SK-N-SH (cell line): Measurements from ENCODE around the gene HDGFL3.

Experiments used
- EP300 ChIP-seq, 2 experiments: IDR thresholded peaks; 2 replicates each; pipeline versions ENCODE4 v1.4.0 to v1.6.1; 2012; ENCODE audit warnings: borderline replicate concordance in 1 of 2, low read depth in 1 of 2, low read length in 1 of 2
- GABPA ChIP-seq: IDR thresholded peaks from 2 replicates; pipeline ENCODE4 v1.4.0; 2012; ENCODE audit warnings: low read depth, mild to moderate bottlenecking
- GATA2 ChIP-seq: sonication (generic); formaldehyde crosslinking; IDR thresholded peaks from 2 replicates; pipeline ENCODE4 v1.5.0; 2020; ENCODE audit warnings: mild to moderate bottlenecking, missing genetic modification reagents
- MXI1 ChIP-seq: IDR thresholded peaks from 2 replicates; pipeline ENCODE4 v1.6.1; 2012; ENCODE audit warnings: mild to moderate bottlenecking, low read depth, low read length, improper control_type of control experiment
- RAD21 ChIP-seq: IDR thresholded peaks from 2 replicates; pipeline ENCODE4 v1.6.1; 2012; ENCODE audit warnings: mild to moderate bottlenecking, low read length
- SMC3 ChIP-seq: IDR thresholded peaks from 2 replicates; pipeline ENCODE4 v1.6.1; 2012; ENCODE audit warnings: low read depth, low read length, improper control_type of control experiment
- YY1 ChIP-seq: IDR thresholded peaks from 2 replicates; pipeline ENCODE4 v1.4.0; 2012; ENCODE audit warnings: low read depth, mild to moderate bottlenecking
- TF ChIP-seq, protein P1 (sequence below): fragments of 200-600 bp; sonication (generic); IDR thresholded peaks from 2 replicates; pipeline ENCODE4 v1.6.1; 2017; ENCODE audit warnings: antibody characterized with exemption, mild to moderate bottlenecking, moderate library complexity
- TF ChIP-seq, protein P2 (sequence below): IDR thresholded peaks from 2 replicates; pipeline ENCODE4 v1.6.1; 2012; ENCODE audit warnings: mild to moderate bottlenecking, low read depth, low read length, moderate library complexity

DNA sequence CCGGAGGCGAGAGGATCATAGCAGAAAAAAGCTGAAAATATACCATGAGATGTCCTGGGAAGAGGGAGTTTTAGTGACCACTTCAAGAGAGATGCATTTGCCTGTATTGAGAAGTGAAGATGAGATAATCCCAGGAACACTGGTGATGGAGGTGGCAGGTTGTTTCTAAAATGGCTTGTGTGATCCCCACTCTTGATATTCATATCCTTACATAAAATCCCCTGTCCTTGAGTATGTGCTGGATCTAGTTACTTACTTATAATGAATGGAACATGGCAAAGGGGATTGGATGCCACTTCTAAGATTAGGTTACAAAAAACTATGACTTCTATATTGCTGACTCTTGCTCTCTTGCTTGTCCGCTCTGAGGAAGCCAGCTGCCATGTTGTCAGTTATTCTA is 22.1 kb downstream of the HDGFL3 start:
- TF ChIP-seq, protein P1, sequence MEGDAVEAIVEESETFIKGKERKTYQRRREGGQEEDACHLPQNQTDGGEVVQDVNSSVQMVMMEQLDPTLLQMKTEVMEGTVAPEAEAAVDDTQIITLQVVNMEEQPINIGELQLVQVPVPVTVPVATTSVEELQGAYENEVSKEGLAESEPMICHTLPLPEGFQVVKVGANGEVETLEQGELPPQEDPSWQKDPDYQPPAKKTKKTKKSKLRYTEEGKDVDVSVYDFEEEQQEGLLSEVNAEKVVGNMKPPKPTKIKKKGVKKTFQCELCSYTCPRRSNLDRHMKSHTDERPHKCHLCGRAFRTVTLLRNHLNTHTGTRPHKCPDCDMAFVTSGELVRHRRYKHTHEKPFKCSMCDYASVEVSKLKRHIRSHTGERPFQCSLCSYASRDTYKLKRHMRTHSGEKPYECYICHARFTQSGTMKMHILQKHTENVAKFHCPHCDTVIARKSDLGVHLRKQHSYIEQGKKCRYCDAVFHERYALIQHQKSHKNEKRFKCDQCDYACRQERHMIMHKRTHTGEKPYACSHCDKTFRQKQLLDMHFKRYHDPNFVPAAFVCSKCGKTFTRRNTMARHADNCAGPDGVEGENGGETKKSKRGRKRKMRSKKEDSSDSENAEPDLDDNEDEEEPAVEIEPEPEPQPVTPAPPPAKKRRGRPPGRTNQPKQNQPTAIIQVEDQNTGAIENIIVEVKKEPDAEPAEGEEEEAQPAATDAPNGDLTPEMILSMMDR = no peak
- TF ChIP-seq SMC3 = no peak
- TF ChIP-seq GABPA = no peak
- TF ChIP-seq EP300 (IDR thresholded peaks at IDR 0.05; ENCODE audit: borderline replicate concordance in 1 of 2, low read depth in 1 of 2, low read length in 1 of 2) = no peak
- TF ChIP-seq, protein P2, sequence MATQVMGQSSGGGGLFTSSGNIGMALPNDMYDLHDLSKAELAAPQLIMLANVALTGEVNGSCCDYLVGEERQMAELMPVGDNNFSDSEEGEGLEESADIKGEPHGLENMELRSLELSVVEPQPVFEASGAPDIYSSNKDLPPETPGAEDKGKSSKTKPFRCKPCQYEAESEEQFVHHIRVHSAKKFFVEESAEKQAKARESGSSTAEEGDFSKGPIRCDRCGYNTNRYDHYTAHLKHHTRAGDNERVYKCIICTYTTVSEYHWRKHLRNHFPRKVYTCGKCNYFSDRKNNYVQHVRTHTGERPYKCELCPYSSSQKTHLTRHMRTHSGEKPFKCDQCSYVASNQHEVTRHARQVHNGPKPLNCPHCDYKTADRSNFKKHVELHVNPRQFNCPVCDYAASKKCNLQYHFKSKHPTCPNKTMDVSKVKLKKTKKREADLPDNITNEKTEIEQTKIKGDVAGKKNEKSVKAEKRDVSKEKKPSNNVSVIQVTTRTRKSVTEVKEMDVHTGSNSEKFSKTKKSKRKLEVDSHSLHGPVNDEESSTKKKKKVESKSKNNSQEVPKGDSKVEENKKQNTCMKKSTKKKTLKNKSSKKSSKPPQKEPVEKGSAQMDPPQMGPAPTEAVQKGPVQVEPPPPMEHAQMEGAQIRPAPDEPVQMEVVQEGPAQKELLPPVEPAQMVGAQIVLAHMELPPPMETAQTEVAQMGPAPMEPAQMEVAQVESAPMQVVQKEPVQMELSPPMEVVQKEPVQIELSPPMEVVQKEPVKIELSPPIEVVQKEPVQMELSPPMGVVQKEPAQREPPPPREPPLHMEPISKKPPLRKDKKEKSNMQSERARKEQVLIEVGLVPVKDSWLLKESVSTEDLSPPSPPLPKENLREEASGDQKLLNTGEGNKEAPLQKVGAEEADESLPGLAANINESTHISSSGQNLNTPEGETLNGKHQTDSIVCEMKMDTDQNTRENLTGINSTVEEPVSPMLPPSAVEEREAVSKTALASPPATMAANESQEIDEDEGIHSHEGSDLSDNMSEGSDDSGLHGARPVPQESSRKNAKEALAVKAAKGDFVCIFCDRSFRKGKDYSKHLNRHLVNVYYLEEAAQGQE = no peak
- TF ChIP-seq RAD21 = no peak
- no peak for TF ChIP-seq YY1
- no peak for TF ChIP-seq MXI1
- TF ChIP-seq GATA2 (CRISPR knock-in tag) = no peak
